KMS-11 (cell line): ENCODE measurements around the gene TMIE.

Source experiments
- H2AFZ ChIP-seq: fragments of 200-600 bp; sonication (generic); 2 replicates; pipeline ENCODE4 v1.6.1; 2016; ENCODE audit warnings: antibody characterized with exemption, mixed run types, low read depth
- H3K27ac ChIP-seq: fragments of 200-600 bp; sonication (generic); 2 replicates; pipeline ENCODE4 v1.6.1; 2016; ENCODE audit warnings: mild to moderate bottlenecking, mixed run types
- H3K27me3 ChIP-seq: fragments of 200-600 bp; sonication (generic); 2 replicates; pipeline ENCODE4 v1.6.1; 2017; ENCODE audit warnings: mild to moderate bottlenecking, low read depth, mixed run types, moderate library complexity; ENCODE audit not compliant: insufficient read depth
- H3K36me3 ChIP-seq: fragments of 200-600 bp; sonication (generic); 2 replicates; pipeline ENCODE4 v1.6.1; 2017; ENCODE audit warnings: mild to moderate bottlenecking, mixed run types; ENCODE audit not compliant: insufficient read depth
- H3K4me1 ChIP-seq: fragments of 200-600 bp; sonication (generic); 2 replicates; pipeline ENCODE4 v1.6.1; 2016; ENCODE audit warnings: mild to moderate bottlenecking, low read depth, mixed run types; ENCODE audit not compliant: poor library complexity, severe bottlenecking
- H3K4me2 ChIP-seq: fragments of 200-600 bp; sonication (generic); 2 replicates; pipeline ENCODE4 v1.7.0; 2016; ENCODE audit warnings: mild to moderate bottlenecking, mixed run types
- H3K4me3 ChIP-seq: fragments of 200-600 bp; sonication (generic); IDR thresholded peaks from 2 replicates; pipeline ENCODE4 v1.6.1; 2017; ENCODE audit warnings: low read depth, low read length, mixed read lengths; ENCODE audit not compliant: insufficient read depth
- H3K79me2 ChIP-seq: fragments of 200-600 bp; sonication (generic); 2 replicates; pipeline ENCODE4 v1.6.1; 2016; ENCODE audit warnings: low read depth, mixed run types; ENCODE audit not compliant: insufficient read depth
- H3K9ac ChIP-seq: fragments of 200-600 bp; sonication (generic); 2 replicates; pipeline ENCODE4 v1.6.1; 2016; ENCODE audit warnings: mild to moderate bottlenecking, mixed run types
- H4K20me1 ChIP-seq: fragments of 200-600 bp; sonication (generic); 2 replicates; pipeline ENCODE4 v1.6.1; 2016; ENCODE audit warnings: mild to moderate bottlenecking, mixed run types; ENCODE audit not compliant: insufficient read depth
- CTCF ChIP-seq: fragments of 200-600 bp; sonication (generic); conservative IDR thresholded peaks from 2 replicates; pipeline ENCODE4 v1.6.1; 2017; ENCODE audit warnings: low read depth, mild to moderate bottlenecking, antibody characterized with exemption, low read length, moderate library complexity, mixed read lengths

TMIE gene

GRCh38 chr3:46660003-46660402 lies 41.2 kb upstream of the TMIE start:
- no peaks in the 10 kb centered on the region for H3K4me1 ChIP-seq
- H3K4me2 ChIP-seq: no peak overlapping the region
- H2AFZ ChIP-seq: no peak overlapping the region
- no peaks in the 10 kb centered on the region for H3K36me3 ChIP-seq
- TF ChIP-seq CTCF: no peak
- no peaks in the 10 kb centered on the region for H3K79me2 ChIP-seq
- no peaks in the 10 kb centered on the region for H3K27me3 ChIP-seq
- no peak overlapping the region for H3K9ac ChIP-seq
- H3K4me3 ChIP-seq: no peak overlapping the region
- no peak overlapping the region for H3K27ac ChIP-seq
- no peaks in the 10 kb centered on the region for H4K20me1 ChIP-seq

GRCh38 chr3:46660543-46661523 lies 40.4 kb upstream of the TMIE start:
- Histone ChIP-seq H3K27me3 (no peaks in the 10 kb centered on the region), H3K4me2 (no peak overlapping the region), H3K4me3 (no peak overlapping the region), H2AFZ (no peak overlapping the region), H3K79me2 (no peaks in the 10 kb centered on the region), H3K36me3 (no peaks in the 10 kb centered on the region), H4K20me1 (no peaks in the 10 kb centered on the region), H3K9ac (no peak overlapping the region), H3K27ac (no peak overlapping the region), H3K4me1 (no peaks in the 10 kb centered on the region)
- TF ChIP-seq CTCF: no peak

- no peaks in the 10 kb centered on the region for H3K79me2 ChIP-seq
- H3K4me3 ChIP-seq: no peak overlapping the region
- H3K27ac ChIP-seq: no peak overlapping the region
- no peaks in the 10 kb centered on the region for H3K27me3 ChIP-seq
- no peak overlapping the region for H3K4me2 ChIP-seq
- H3K9ac ChIP-seq: no peak overlapping the region
- TF ChIP-seq CTCF: no peak
- H3K4me1 ChIP-seq: no peaks in the 10 kb centered on the region
- no peak overlapping the region for H2AFZ ChIP-seq
- H4K20me1 ChIP-seq: no peaks in the 10 kb centered on the region
- H3K36me3 ChIP-seq: no peaks in the 10 kb centered on the region
Measured at GRCh38 chr3:46661776-46662766, 39.1 kb upstream of the TMIE start.

- Histone ChIP-seq H3K4me3 (no peak overlapping the region), H3K36me3 (no peaks in the 10 kb centered on the region), H3K79me2 (no peaks in the 10 kb centered on the region), H3K4me2 (no peak overlapping the region), H3K4me1 (no peaks in the 10 kb centered on the region), H3K27me3 (no peaks in the 10 kb centered on the region), H2AFZ (no peak overlapping the region), H3K9ac (no peak overlapping the region), H3K27ac (no peak overlapping the region), H4K20me1 (no peaks in the 10 kb centered on the region)
- no peak for TF ChIP-seq CTCF
Measured at GRCh38 chr3:46662771-46663551, 38.2 kb upstream of the TMIE start.
